HG02884 (cell line): ENCODE measurements around the gene TOMM40.
"Not testable (repeated sequence)": the region's sequence is repeated elsewhere in the genome, so short reads cannot be mapped to it uniquely, and the experiment has no call there.

Source experiments
- ATAC-seq: cut with Tn5 transposase; IDR thresholded peaks from one replicate; pipeline ENCODE4 v1.9.1; 2021; ENCODE audit warnings: mild to moderate bottlenecking, moderate library complexity; ENCODE audit not compliant: unreplicated experiment

The TOMM40 gene

DNA sequence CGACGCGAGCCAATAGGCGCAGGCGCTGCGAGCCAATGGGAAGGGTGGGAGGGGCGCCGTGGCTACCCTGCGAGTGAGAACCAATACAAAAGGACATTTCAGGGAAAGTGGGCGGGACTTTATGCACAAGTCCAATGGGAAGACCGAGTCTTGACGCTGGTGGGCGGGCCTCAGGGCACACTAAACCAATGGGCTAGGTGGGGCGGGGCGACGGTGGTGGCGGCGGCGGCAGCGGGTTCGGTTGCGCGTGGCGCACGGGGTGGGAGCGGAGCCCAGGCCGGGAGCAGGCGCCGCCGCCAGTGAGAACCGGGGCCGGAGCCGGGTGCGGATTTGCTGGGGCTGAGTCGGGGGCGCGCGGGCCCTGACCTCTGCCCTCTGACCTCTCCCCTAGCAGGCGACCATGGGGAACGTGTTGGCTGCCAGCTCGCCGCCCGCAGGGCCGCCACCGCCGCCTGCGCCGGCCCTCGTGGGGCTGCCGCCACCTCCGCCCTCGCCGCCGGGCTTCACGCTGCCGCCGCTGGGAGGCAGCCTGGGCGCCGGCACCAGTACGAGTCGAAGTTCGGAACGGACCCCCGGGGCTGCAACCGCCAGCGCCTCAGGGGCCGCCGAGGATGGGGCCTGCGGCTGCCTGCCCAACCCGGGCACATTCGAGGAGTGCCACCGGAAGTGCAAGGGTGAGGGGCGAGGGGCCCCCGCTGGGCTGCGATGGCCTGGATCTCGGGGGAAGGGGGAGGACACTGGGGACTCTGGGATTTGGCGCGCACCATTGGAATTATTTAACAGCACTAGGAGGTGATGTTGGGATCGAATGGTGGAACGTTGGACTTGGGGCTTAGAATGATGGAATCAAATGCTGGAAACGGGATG lies at the start of gene TOMM40:
TOMM40 (plus strand) TSS at position 239 of the 867 bp plus-strand sequence; CDS start at position 401, 162 bp downstream.
- peak; percentile 60 for ATAC-seq

- ATAC-seq: no peak
These were observed 45.8 kb upstream of the TOMM40 start for GRCh38 chr19:44845286-44845611.

- ATAC-seq: no peak
These were observed 45.2 kb upstream of the TOMM40 start, which contains the start of gene NECTIN2 for GRCh38 chr19:44845612-44846454. Gene NECTIN2, plus strand, starts transcription at chr19:44846297. Its CDS starts 229 bp downstream, at chr19:44846526.

GRCh38 chr19:44846455-44847143 lies 44.5 kb upstream of the TOMM40 start:
- ATAC-seq: no peak

- ATAC-seq: no peak
These were observed 43.7 kb upstream of the TOMM40 start for GRCh38 chr19:44847144-44848035.

- no peak for ATAC-seq
These were observed 42.8 kb upstream of the TOMM40 start for GRCh38 chr19:44848036-44848811.

GRCh38 chr19:44848812-44849447 lies 42.1 kb upstream of the TOMM40 start:
- no peak for ATAC-seq

DNA sequence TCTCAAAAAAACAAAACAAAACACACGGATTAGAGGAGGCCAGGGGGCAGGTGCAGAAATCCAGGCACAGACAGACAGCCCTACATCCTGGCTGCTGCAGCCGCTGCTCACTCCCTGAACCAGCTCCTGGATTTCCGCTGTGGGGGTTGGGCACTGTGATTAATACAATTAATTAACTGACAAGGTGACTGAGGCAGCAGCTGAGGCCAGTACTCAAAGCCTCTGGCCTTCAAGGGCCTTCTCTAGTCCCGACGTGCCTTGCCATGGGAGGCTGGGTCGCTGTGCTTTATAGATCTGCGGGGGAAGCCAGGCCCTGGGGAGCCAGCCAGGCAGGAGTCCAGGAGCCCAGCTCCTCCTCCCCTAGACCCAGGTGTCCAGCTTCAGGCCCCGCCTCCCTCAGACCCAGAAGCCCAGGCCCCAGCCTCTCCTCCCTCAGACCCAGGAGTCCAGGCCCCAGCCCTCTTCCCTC lies 40.4 kb upstream of the TOMM40 start:
- no peak for ATAC-seq

DNA sequence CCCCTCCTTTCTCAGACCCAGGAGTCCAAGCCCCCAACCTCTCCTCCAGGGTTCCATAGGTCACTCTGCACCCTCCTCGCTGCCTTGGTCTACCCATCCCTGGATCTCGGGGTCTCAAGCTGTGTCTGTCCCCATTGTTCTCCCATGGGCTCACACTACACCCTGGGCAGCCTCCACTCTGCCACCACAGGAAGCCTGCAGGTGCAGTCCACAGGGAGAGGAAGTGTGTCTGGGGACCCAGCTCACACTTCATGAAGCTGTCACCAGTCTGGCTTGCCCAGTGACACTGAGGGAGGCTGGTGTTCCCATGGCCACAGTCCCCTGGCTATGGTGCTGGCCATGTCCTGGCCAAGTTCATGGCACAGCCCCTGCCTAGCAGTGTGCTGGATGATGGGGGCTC lies 39.6 kb upstream of the TOMM40 start:
- no peak for ATAC-seq

- ATAC-seq: no peak
These were observed 35.4 kb upstream of the TOMM40 start for GRCh38 chr19:44855606-44856005.

- ATAC-seq: no peak
These were observed 34.5 kb upstream of the TOMM40 start for GRCh38 chr19:44856421-44857083.

- ATAC-seq: no peak
These were observed 33.2 kb upstream of the TOMM40 start for GRCh38 chr19:44857837-44858236.

GRCh38 chr19:44861576-44861975 lies 29.5 kb upstream of the TOMM40 start:
- not testable (repeated sequence) for ATAC-seq

GRCh38 chr19:44863990-44864389 lies 27.1 kb upstream of the TOMM40 start:
- ATAC-seq: no peak

DNA sequence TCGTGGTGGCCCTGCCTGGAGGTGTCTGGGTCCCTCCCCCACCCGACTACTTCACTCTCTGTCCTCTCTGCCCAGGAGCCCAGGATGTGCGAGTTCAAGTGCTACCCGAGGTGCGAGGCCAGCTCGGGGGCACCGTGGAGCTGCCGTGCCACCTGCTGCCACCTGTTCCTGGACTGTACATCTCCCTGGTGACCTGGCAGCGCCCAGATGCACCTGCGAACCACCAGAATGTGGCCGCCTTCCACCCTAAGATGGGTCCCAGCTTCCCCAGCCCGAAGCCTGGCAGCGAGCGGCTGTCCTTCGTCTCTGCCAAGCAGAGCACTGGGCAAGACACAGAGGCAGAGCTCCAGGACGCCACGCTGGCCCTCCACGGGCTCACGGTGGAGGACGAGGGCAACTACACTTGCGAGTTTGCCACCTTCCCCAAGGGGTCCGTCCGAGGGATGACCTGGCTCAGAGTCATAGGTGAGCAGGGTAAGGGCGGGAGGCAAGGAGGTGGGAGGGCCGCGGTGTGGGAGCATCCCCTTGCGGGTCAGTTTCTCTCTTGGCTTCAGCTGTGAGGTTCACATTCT lies 25.8 kb upstream of the TOMM40 start:
- ATAC-seq: no peak

DNA sequence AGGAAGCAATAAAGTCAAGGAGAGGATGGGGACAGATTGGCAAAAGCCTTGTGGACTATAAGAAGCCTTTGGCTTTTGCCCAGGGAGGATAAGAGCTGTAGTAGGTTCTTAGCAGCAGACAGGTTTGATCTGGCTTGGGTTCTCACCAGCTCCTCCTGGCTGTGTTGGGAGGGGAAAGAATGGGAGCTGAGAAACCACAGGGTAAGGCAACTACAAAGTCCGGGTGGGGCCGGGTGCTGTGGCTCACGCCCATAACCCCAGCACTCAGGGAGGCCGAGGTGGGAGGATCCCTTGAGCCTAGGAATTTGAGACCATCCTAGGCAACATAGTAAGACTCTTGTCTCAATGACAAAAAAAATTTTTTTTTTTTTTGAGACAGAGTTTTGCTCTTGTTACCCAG lies 24.4 kb upstream of the TOMM40 start:
- no peak for ATAC-seq

DNA sequence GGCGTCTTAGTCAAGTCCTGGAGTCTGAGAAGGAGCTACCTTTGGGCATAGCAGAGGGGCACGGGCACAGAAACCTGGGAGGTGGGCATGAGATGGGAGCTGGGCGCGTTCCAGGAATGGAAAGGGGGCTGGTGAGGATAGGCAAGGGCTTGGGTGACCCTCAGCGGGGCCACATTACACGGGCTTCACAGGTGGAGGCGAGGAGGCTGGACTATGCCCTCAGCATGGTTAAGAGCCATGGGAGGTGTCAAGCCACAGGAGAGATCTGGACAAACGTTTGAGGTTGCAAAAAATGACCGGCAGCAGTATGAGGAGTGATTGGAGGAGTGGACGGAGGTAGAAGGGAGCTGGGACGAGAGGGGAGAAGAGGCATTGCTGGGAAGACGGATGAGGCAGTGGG lies 23.5 kb upstream of the TOMM40 start:
- ATAC-seq: no peak
